Measurements from ENCODE around the gene GATD1. TPM values are rescaled to one million over a fixed set of nuclear protein-coding genes. Genes with fewer than 3 reads are reported as not detected.

GATD1 gene
- polyA plus RNA-seq, 2 of the 4 experiments (the other 2 are of a cell fraction), result 14.5 to 43.1 TPM

DNA sequence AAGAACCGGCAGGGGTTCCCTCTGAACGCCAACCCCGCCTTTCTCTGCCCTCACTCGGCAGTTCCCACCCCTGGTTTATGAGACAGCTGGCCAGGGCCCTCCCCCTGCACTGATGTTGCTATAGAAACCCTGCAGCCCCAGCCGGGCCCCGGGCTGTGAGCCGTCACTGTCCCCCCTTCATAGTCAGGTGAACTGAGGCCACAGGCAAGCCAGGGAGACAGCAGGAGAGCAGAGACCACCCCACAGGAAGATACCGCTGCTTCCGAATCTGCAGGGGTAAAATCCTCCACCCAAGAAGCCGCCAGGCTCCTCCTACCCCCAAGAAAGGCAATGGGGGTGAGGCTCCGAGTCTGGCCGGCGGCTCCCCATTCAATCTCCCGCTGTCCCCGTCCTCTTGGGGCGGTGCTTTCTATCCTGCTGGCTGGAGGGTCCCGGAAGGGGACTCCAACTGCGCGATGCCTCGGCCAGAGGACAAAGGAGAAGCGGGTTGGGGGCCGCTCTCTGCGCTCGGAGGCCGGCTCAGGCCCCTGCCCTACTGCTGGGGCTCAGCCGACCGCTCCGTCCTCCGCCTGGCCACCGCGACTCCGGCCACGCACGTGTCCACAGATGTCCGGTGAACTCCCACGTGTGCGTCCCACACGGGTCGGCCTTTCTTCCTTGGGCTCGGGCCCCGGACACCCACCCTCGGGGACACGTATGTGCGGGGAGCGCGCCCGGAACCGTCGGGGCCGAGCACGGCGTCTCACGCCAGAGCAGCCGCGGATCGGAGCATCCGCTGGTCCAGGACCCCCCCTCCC, 20.2 kb upstream of the GATD1 start:
- CTCF ChIA-PET, result interaction anchor here (0.6 to 2.1 kb wide), 2 partner anchors 14 to 452 kb away, joined by 3 to 13 read pairs; no protein-coding TSS in a partner anchor
- under 1% methylated on average over 22 of the region's 57 CpGs for WGBS (ENCODE audit: missing lambda C conversion rate)
- H3K4me3 ChIP-seq, result peak overlapping the region; percentile 66
- peak; percentile 45 to 67 for ATAC-seq
- no peaks in the 10 kb centered on the region for H3K9me3 ChIP-seq
- peak; percentile 69 to 80 for DNase-seq (ENCODE audit: low read depth in 1 of 2, low spot score in 1 of 2)
- peaks cover 28% of the 10 kb centered on the region for H3K4me1 ChIP-seq
- H3K4me2 ChIP-seq, result peak overlapping the region; percentile 90
- no peak for FAIRE-seq
- no peak for TF ChIP-seq EHF (CRISPR knock-in tag; IDR thresholded peaks at IDR 0.05)
- TF ChIP-seq EHMT2 (IDR thresholded peaks at IDR 0.05; ENCODE audit: low read depth), result no peak
- no peak for TF ChIP-seq HOXB13 (CRISPR knock-in tag; IDR thresholded peaks at IDR 0.05; ENCODE audit: low read depth)
- TF ChIP-seq, protein P1, sequence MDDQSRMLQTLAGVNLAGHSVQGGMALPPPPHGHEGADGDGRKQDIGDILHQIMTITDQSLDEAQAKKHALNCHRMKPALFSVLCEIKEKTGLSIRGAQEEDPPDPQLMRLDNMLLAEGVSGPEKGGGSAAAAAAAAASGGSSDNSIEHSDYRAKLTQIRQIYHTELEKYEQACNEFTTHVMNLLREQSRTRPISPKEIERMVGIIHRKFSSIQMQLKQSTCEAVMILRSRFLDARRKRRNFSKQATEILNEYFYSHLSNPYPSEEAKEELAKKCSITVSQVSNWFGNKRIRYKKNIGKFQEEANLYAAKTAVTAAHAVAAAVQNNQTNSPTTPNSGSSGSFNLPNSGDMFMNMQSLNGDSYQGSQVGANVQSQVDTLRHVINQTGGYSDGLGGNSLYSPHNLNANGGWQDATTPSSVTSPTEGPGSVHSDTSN (IDR thresholded peaks at IDR 0.05), result 0 out of 2 replicates have a peak, but pooled peaks have one; percentile 19
- TF ChIP-seq ZC3H11A (IDR thresholded peaks at IDR 0.05), result no peak
- no peak for TF ChIP-seq HOXA7 (CRISPR knock-in tag; IDR thresholded peaks at IDR 0.05)
- no peak; the same call in 1 of the 2 replicates for TF ChIP-seq MYC (IDR thresholded peaks at IDR 0.05; ENCODE audit: borderline replicate concordance, low read length)
- TF ChIP-seq, protein P2, sequence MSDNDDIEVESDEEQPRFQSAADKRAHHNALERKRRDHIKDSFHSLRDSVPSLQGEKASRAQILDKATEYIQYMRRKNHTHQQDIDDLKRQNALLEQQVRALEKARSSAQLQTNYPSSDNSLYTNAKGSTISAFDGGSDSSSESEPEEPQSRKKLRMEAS (IDR thresholded peaks at IDR 0.05), result peak; percentile 62; the same call in 1 of the 2 replicates
- TF ChIP-seq CHD2 (IDR thresholded peaks at IDR 0.05; ENCODE audit: low read length, partially characterized antibody), result no peak
- no peak for TF ChIP-seq NPAS2 (CRISPR knock-in tag; IDR thresholded peaks at IDR 0.05; ENCODE audit: borderline replicate concordance)
- no peak for TF ChIP-seq CBX2 (IDR thresholded peaks at IDR 0.05; ENCODE audit: borderline replicate concordance, low read depth)
- TF ChIP-seq FOXS1 (CRISPR knock-in tag; IDR thresholded peaks at IDR 0.05), result no peak
- TF ChIP-seq ZSCAN20 (CRISPR knock-in tag; IDR thresholded peaks at IDR 0.05), result no peak
- TF ChIP-seq CEBPB (IDR thresholded peaks at IDR 0.05), result no peak
- TF ChIP-seq HOXB5 (CRISPR knock-in tag; IDR thresholded peaks at IDR 0.05), result no peak
- TF ChIP-seq RNF2 (IDR thresholded peaks at IDR 0.05; ENCODE audit: borderline replicate concordance, low read depth), result no peak
- TF ChIP-seq FOSB (CRISPR knock-in tag; IDR thresholded peaks at IDR 0.05), result no peak
- TF ChIP-seq EP300 (IDR thresholded peaks at IDR 0.05), result no peak
- TF ChIP-seq BHLHE40 (IDR thresholded peaks at IDR 0.05; ENCODE audit: low read depth, low read length), result no peak
- TF ChIP-seq, protein P3, sequence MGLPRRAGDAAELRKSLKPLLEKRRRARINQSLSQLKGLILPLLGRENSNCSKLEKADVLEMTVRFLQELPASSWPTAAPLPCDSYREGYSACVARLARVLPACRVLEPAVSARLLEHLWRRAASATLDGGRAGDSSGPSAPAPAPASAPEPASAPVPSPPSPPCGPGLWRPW (IDR thresholded peaks at IDR 0.05), result no peak
- peak; percentile 36; the same call in 1 of the 2 replicates for TF ChIP-seq PHF8 (IDR thresholded peaks at IDR 0.05; ENCODE audit: borderline replicate concordance, low read depth)
- no peak for TF ChIP-seq ESRRA (IDR thresholded peaks at IDR 0.05; ENCODE audit: borderline replicate concordance, low read length)
- TF ChIP-seq TP53 (CRISPR knock-in tag; IDR thresholded peaks at IDR 0.05), result peak; percentile 57; the same call in 1 of the 2 replicates
- no peak for TF ChIP-seq CHD4 (IDR thresholded peaks at IDR 0.05; ENCODE audit: borderline replicate concordance)
- TF ChIP-seq HEYL (CRISPR knock-in tag; IDR thresholded peaks at IDR 0.05), result no peak
- TF ChIP-seq, protein P4, sequence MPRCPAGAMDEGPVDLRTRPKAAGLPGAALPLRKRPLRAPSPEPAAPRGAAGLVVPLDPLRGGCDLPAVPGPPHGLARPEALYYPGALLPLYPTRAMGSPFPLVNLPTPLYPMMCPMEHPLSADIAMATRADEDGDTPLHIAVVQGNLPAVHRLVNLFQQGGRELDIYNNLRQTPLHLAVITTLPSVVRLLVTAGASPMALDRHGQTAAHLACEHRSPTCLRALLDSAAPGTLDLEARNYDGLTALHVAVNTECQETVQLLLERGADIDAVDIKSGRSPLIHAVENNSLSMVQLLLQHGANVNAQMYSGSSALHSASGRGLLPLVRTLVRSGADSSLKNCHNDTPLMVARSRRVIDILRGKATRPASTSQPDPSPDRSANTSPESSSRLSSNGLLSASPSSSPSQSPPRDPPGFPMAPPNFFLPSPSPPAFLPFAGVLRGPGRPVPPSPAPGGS (IDR thresholded peaks at IDR 0.05), result no peak
- POLR2A ChIA-PET, result interaction anchor here (0.7 to 1.5 kb wide), 5 partner anchors 11 to 96 kb away, joined by 3 to 6 read pairs (median 3); partner anchors contain the start of genes PNPLA2 and RPLP2
- H3K27ac ChIP-seq, result peak overlapping the region; percentile 76 to 99

Measured in A549 (cell line).